Upper lobe of left lung (tissue), 6 donors: ENCODE data around the gene PRSS48. TPM values are rescaled to one million over a fixed set of nuclear protein-coding genes. Genes with fewer than 3 reads are reported as not detected.

Experiments
- ATAC-seq, 2 donors: fragments of 200-7000 bp; cut with Tn5 transposase; one replicate each; pipeline ENCODE4 v1.9.1; 2022; ENCODE audit warnings: mild to moderate bottlenecking in 2 of 2, moderate library complexity in 2 of 2; ENCODE audit not compliant: low FRiP score in 2 of 2
- DNase-seq, 2 donors: peaks; one replicate each; pipeline ENCODE4 v3.0.0-alpha.2; 2019 to 2020
- H3K27ac ChIP-seq, 4 donors: fragments of 200-600 bp; sonication (generic); one replicate each; pipeline ENCODE4 v1.5.1; 2016 to 2019
- H3K27me3 ChIP-seq, 4 donors: fragments of 200-600 bp; sonication (generic); one replicate each; pipeline ENCODE4 v1.5.1; 2017 to 2019
- H3K36me3 ChIP-seq, 4 donors: fragments of 200-600 bp; sonication (generic); one replicate each; pipeline ENCODE4 v1.5.1; 2016 to 2019
- H3K4me1 ChIP-seq, 4 donors: fragments of 200-600 bp; sonication (generic); one replicate each; pipeline ENCODE4 v1.5.1; 2018 to 2019
- H3K4me3 ChIP-seq, 4 donors: fragments of 200-600 bp; sonication (generic); one replicate each; pipeline ENCODE4 v1.5.1; 2017 to 2019; ENCODE audit warnings: mild to moderate bottlenecking in 2 of 4, moderate library complexity in 1 of 4
- H3K9me3 ChIP-seq, 4 donors: fragments of 200-600 bp; sonication (generic); one replicate each; pipeline ENCODE4 v1.5.1; 2018 to 2019
- CTCF ChIP-seq, 6 experiments: fragments of 450-650 bp in 4 of 6; fragments of 200-600 bp in 2 of 6; sonication (generic) in 2 of 6; IDR thresholded peaks; one replicate each; pipeline ENCODE4 v1.5.1; 2016 to 2019; ENCODE audit warnings: antibody characterized with exemption in 6 of 6
- EP300 ChIP-seq, 4 donors: sonication (generic); formaldehyde crosslinking; IDR thresholded peaks; one replicate each; pipeline ENCODE4 v1.5.1; 2017; ENCODE audit warnings: antibody characterized with exemption in 4 of 4, control low read depth in 2 of 4
- POLR2A ChIP-seq, 4 donors: fragments of 450-650 bp; IDR thresholded peaks; one replicate each; pipeline ENCODE4 v1.5.1; 2016 to 2017; ENCODE audit warnings: antibody characterized with exemption in 4 of 4, mild to moderate bottlenecking in 2 of 4
- POLR2AphosphoS5 ChIP-seq, 2 donors: sonication (generic); formaldehyde crosslinking; IDR thresholded peaks; one replicate each; pipeline ENCODE4 v1.5.1; 2017; ENCODE audit warnings: antibody characterized with exemption in 2 of 2
- WGBS, 2 donors: methylation state at CpG; one replicate each; pipeline ENCODE4 v1.1.5; 2017 to 2018; 5-methylcytosine and 5-hydroxymethylcytosine counted together
- total RNA-seq, 6 donors: library from RNA; depleted of rRNA in 4 of 6; stranded (reverse); fragments of >200 nt in 4 of 6; gene quantifications; one replicate each; pipeline versions ENCODE4 v1.1.0 to v1.2.1, GENCODE V29; 2016 to 2021
- donor health status: DM: no; HTN: no; CAD: no; lungs with moderate emphysema.
- donor health status: DM: no; HTN: yes; CAD: no; lungs with severe emphysema.

The PRSS48 gene
- total RNA-seq, 6 donors from 2014 or later = not detected

GRCh38 chr4:151322570-151322969, 45.6 kb downstream of the PRSS48 start:
- no peak for DNase-seq
- Histone ChIP-seq H3K27me3 (no peaks in the 10 kb centered on the region), H3K36me3 (no peaks in the 10 kb centered on the region), H3K9me3 (no peaks in the 10 kb centered on the region), H3K27ac (peak overlapping the region in 1 of 4 donors; percentile 86), H3K4me3 (peak overlapping the region in 1 of 4 donors; percentile 71), H3K4me1 (peaks cover 3 to 25% (median 4%) of the 10 kb centered on the region in 4 donors)
- ATAC-seq = no peak
- TF ChIP-seq CTCF (IDR thresholded peaks at IDR 0.05) (no peak), POLR2A (IDR thresholded peaks at IDR 0.05) (no peak), POLR2AphosphoS5 (IDR thresholded peaks at IDR 0.05) (no peak), EP300 (IDR thresholded peaks at IDR 0.05) (no peak)

GRCh38 chr4:151323667-151324066, 46.7 kb downstream of the PRSS48 start:
- ATAC-seq = no peak
- H3K27me3 ChIP-seq = no peaks in the 10 kb centered on the region
- TF ChIP-seq POLR2AphosphoS5 (IDR thresholded peaks at IDR 0.05) (no peak), CTCF (IDR thresholded peaks at IDR 0.05) (no peak), POLR2A (IDR thresholded peaks at IDR 0.05) (no peak), EP300 (IDR thresholded peaks at IDR 0.05) (no peak)
- DNase-seq = no peak
- no peaks in the 10 kb centered on the region for H3K36me3 ChIP-seq
- H3K27ac ChIP-seq = peak overlapping the region in 3 of 4 donors; percentile 86 to 89 (median 87)
- peak overlapping the region in 3 of 4 donors; percentile 60 to 81 (median 71) for H3K4me3 ChIP-seq
- H3K4me1 ChIP-seq = peaks cover 3 to 25% (median 4%) of the 10 kb centered on the region in 4 donors
- H3K9me3 ChIP-seq = no peaks in the 10 kb centered on the region
- 74 to 87% methylated on average over 1 of the region's 1 CpG for WGBS, 2 donors

GRCh38 chr4:151324124-151324751, 47.3 kb downstream of the PRSS48 start:
- 26 to 31% methylated on average over 12 of the region's 12 CpGs for WGBS, 2 donors
- no peak for DNase-seq
- TF ChIP-seq EP300 (IDR thresholded peaks at IDR 0.05) (no peak), POLR2AphosphoS5 (IDR thresholded peaks at IDR 0.05) (no peak), CTCF (IDR thresholded peaks at IDR 0.05) (no peak), POLR2A (IDR thresholded peaks at IDR 0.05) (no peak)
- ATAC-seq = peak in 1 of 2 donors; percentile 9
- H3K36me3 ChIP-seq = no peaks in the 10 kb centered on the region
- H3K27ac ChIP-seq = peak overlapping the region; percentile 82 to 89 (median 86)
- no peaks in the 10 kb centered on the region for H3K27me3 ChIP-seq
- peak overlapping the region; percentile 56 to 81 (median 66) for H3K4me3 ChIP-seq
- no peaks in the 10 kb centered on the region for H3K9me3 ChIP-seq
- peaks cover 3 to 25% (median 4%) of the 10 kb centered on the region in 4 donors for H3K4me1 ChIP-seq

GRCh38 chr4:151324752-151325110, 47.8 kb downstream of the PRSS48 start:
- ATAC-seq (peak; percentile 64 to 69), DNase-seq (peak; percentile 61 to 80)
- Histone ChIP-seq H3K27me3 (no peaks in the 10 kb centered on the region), H3K27ac (peak overlapping the region; percentile 82 to 89 (median 86)), H3K9me3 (no peaks in the 10 kb centered on the region), H3K4me3 (peak overlapping the region; percentile 56 to 81 (median 66)), H3K36me3 (no peaks in the 10 kb centered on the region), H3K4me1 (peaks cover 3 to 25% (median 4%) of the 10 kb centered on the region in 4 donors)
- no peak for TF ChIP-seq POLR2A (IDR thresholded peaks at IDR 0.05)
- TF ChIP-seq POLR2AphosphoS5 (IDR thresholded peaks at IDR 0.05) = peak; percentile 42 to 50
- 1 to 4% methylated on average over 11 to 16 of the region's 21 CpGs for WGBS, 2 donors

GRCh38 chr4:151325111-151325948, 48.4 kb downstream of the PRSS48 start, which contains the start of gene SH3D19:
SH3D19 (minus strand) TSS chr4:151325605; CDS start chr4:151325352, 253 bp downstream.
- ATAC-seq = peak; percentile 95 to 96
- peak; percentile 72 to 92 for DNase-seq
- Histone ChIP-seq H3K27me3 (no peaks in the 10 kb centered on the region), H3K36me3 (no peaks in the 10 kb centered on the region), H3K27ac (peak within 1 kb of the TSS; percentile 82 to 89 (median 86)), H3K4me3 (peak within 1 kb of the TSS; percentile 56 to 81 (median 66)), H3K9me3 (no peaks in the 10 kb centered on the region), H3K4me1 (peaks cover 3 to 25% (median 4%) of the 10 kb centered on the region in 4 donors)
- WGBS, 2 donors = 0 to 1% methylated on average over 27 to 61 of the region's 88 CpGs
- peak in 3 of 4 donors; percentile 38 to 69 (median 61) for TF ChIP-seq POLR2A (IDR thresholded peaks at IDR 0.05)
- no peak for TF ChIP-seq EP300 (IDR thresholded peaks at IDR 0.05)
- TF ChIP-seq CTCF (IDR thresholded peaks at IDR 0.05) = peak in 2 of 6 experiments; percentile 19 to 25
- peak; percentile 29 to 85 for TF ChIP-seq POLR2AphosphoS5 (IDR thresholded peaks at IDR 0.05)
